T follicular helper cell (primary cell): ENCODE results near the gene TCF4.

ENCODE experiments used
- DNase-seq: peaks from one replicate; pipeline ENCODE4 v3.0.0-alpha.2; 2020; ENCODE audit warnings: low read depth

Gene TCF4

GRCh38 chr18:55179835-55180234 is 408.2 kb downstream of the TCF4 start:
- DNase-seq: no peak

- no peak for DNase-seq
These were observed 408.6 kb downstream of the TCF4 start for GRCh38 chr18:55179425-55179824.

GRCh38 chr18:55173291-55173690 is 414.7 kb downstream of the TCF4 start:
- no peak for DNase-seq
